ENCODE data around the gene KY. TPM values are rescaled to one million over a fixed set of nuclear protein-coding genes. Genes with fewer than 3 reads are reported as not detected.
A peak's percentile ranks its signal among the peaks of the same experiment; 100 is the strongest.

The KY gene
- total RNA-seq: 1 to 10 TPM in 2 of 4 donors, under 1 TPM in 2; 0.33 to 1.9 (median 0.81) TPM

DNA sequence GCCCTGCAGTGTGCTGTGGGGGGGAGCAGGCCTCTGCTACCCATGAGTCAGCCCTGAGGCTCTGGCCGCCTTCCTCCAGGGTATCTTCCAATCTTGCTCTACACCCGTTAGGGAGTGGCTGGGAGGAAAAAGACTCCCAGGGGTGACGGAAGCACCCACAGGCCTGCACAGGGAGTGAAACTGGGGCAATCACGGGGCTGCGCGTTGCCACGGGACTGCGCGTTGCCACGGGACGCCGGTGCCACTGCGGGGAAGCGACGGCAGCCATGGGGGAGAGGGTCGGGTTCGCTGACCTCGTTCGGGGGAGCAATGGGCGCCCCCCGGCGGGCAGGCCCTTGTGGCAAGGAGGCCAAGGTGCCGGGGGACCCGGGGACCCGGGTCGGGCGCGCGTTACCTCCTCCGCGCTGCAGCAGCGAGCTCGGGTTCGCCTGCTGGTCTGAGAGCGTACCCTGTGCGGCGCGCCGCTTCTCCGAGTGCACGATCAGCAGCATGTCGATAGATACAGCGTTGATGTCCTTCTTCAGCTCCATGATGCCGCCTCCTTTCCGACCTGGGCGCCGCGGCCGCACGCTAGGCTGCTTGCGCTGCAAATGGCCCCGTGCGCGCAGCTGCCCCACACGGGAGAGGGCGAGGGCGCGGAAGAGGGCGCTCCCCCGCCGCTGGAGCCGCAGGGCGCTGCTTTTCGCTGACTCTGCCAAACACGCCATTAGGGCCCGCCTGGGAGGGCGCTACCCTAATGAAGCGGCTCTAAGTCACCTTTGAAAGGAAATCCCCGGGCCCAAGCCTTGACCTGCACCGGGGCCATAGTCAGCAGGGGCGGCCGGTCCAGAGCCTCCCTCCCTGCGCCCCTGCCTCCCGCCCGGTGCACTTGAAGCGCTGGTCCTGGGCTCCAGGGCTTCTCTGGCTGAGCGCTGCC, at the start of gene KY:
KY (minus strand) TSS at position 592 of the 916 bp plus-strand sequence; CDS start at position 530, 62 bp downstream.
- TF ChIP-seq CTCF (IDR thresholded peaks at IDR 0.05) (peak; percentile 28 to 52 (median 33)), EP300 (IDR thresholded peaks at IDR 0.05) (no peak)
- 3% methylated on average over 46 of the region's 77 CpGs for WGBS
- DNase-seq (ENCODE audit: extremely low spot score): peak; percentile 92
- H3K9me3 ChIP-seq: no peaks in the 10 kb centered on the region
- H3K36me3 ChIP-seq: no peaks in the 10 kb centered on the region
- H3K4me3 ChIP-seq: peak within 1 kb of the TSS; percentile 55 to 66 (median 63)
- H3K27me3 ChIP-seq: no peaks in the 10 kb centered on the region
- intact Hi-C loops (cut with DNase I): loop anchor here (10.0 kb wide), 1 partner anchor 104 kb away; no protein-coding TSS in a partner anchor
- H3K27ac ChIP-seq (replicated peaks in 1 of 4): peak within 1 kb of the TSS; percentile 71 to 82 (median 78)
- H3K4me1 ChIP-seq: peaks cover 13 to 35% (median 28%) of the 10 kb centered on the region in 4 donors

- H3K9me3 ChIP-seq: no peaks in the 10 kb centered on the region
- H3K4me1 ChIP-seq: peaks cover 19 to 27% (median 23%) of the 10 kb centered on the region in 4 donors
- peak overlapping the region in 1 of 4 donors; percentile 6 for H3K27ac ChIP-seq (replicated peaks in 1 of 4)
- H3K36me3 ChIP-seq: no peaks in the 10 kb centered on the region
- DNase-seq (ENCODE audit: extremely low spot score): peak; percentile 87
- no peak for TF ChIP-seq CTCF (IDR thresholded peaks at IDR 0.05)
- no peak for TF ChIP-seq POLR2AphosphoS5 (IDR thresholded peaks at IDR 0.05)
- TF ChIP-seq EP300 (IDR thresholded peaks at IDR 0.05): no peak
- TF ChIP-seq POLR2A (IDR thresholded peaks at IDR 0.05; ENCODE audit: low read depth): no peak
- H3K4me3 ChIP-seq: no peak overlapping the region
- intact Hi-C loops (cut with DNase I): no loop called here
- no peaks in the 10 kb centered on the region for H3K27me3 ChIP-seq
- WGBS: 79% methylated on average over 3 of the region's 3 CpGs
Observed at GRCh38 chr3:134699721-134700120, 48.9 kb upstream of the KY start.

DNA sequence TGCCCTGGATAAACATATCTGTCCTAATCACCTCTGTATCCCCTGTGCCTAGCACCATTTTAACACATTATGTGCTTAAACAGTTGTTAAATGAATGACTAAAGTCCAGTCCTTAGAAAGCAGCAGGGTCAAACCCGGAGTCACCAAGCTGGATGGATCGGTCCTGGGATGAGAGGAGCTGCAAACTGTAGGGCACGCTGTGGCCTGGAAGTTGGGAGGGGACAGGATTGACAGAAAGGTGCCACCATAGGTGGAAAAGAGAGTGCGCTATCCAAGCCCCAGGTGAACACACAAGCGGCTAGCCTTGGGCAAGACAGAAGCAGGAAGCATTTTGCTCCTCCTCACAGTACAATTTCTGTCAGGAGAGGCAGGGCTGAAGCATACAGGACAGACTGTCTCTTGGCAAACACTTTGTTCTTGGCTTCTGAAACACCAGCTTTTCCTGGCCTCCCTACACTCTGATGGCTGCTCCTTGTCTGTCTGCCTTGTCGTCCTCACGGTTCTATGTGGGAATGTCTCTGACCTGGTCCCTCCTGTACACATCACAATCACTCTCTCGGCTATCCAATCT, 48.4 kb upstream of the KY start:
- Histone ChIP-seq H3K36me3 (no peaks in the 10 kb centered on the region), H3K27me3 (no peaks in the 10 kb centered on the region), H3K4me1 (peaks cover 23 to 27% (median 23%) of the 10 kb centered on the region in 4 donors), H3K9me3 (no peaks in the 10 kb centered on the region), H3K27ac (replicated peaks in 1 of 4) (peak overlapping the region in 1 of 4 donors; percentile 38), H3K4me3 (no peak overlapping the region)
- DNase-seq (ENCODE audit: extremely low spot score): peak; percentile 86
- intact Hi-C loops (cut with DNase I): no loop called here
- 78% methylated on average over 8 of the region's 8 CpGs for WGBS
- peak in 1 of 2 donors; percentile 40 for TF ChIP-seq POLR2AphosphoS5 (IDR thresholded peaks at IDR 0.05)
- no peak for TF ChIP-seq EP300 (IDR thresholded peaks at IDR 0.05)

GRCh38 chr3:134697830-134698689, 47.2 kb upstream of the KY start:
- Histone ChIP-seq H3K27me3 (no peaks in the 10 kb centered on the region), H3K36me3 (no peaks in the 10 kb centered on the region), H3K9me3 (no peaks in the 10 kb centered on the region), H3K4me1 (peaks cover 27 to 34% (median 31%) of the 10 kb centered on the region in 4 donors), H3K4me3 (no peak overlapping the region), H3K27ac (replicated peaks in 1 of 4) (no peak overlapping the region)
- intact Hi-C loops (cut with DNase I): no loop called here
- 79% methylated on average over 10 of the region's 11 CpGs for WGBS
- peak; percentile 84 for DNase-seq (ENCODE audit: extremely low spot score)
- TF ChIP-seq POLR2AphosphoS5 (IDR thresholded peaks at IDR 0.05) (no peak), POLR2A (IDR thresholded peaks at IDR 0.05; ENCODE audit: low read depth) (no peak), EP300 (IDR thresholded peaks at IDR 0.05) (no peak), CTCF (IDR thresholded peaks at IDR 0.05) (no peak)
